RPMI7951 (cell line): ENCODE measurements around the gene SLC49A4. TPM values are rescaled to one million over a fixed set of nuclear protein-coding genes. Genes with fewer than 3 reads are reported as not detected.
A peak's percentile ranks its signal among the peaks of the same experiment; 100 is the strongest.

ENCODE experiments used
- DNase-seq: peaks from one replicate; pipeline ENCODE4 v3.0.0-alpha.2; 2012; ENCODE audit warnings: low read depth
- total RNA-seq: library from RNA; depleted of rRNA; stranded (reverse); fragments of >200 nt; shearing (Covaris generic); gene quantifications from 2 replicates; pipeline ENCODE4 v1.2.3, GENCODE V29; 2014

Gene SLC49A4
- total RNA-seq, 1 experiment from 2014 or later = 10.6 TPM

- peak; percentile 41 for DNase-seq
These were observed 8.8 kb upstream of the SLC49A4 start for GRCh38 chr3:122786066-122786465.

- no peak for DNase-seq
These were observed 7.0 kb upstream of the SLC49A4 start for GRCh38 chr3:122787872-122788271.

GRCh38 chr3:122789585-122790273, 5.1 kb upstream of the SLC49A4 start:
- DNase-seq = no peak

- peak; percentile 91 for DNase-seq
These were observed 1.1 kb upstream of the SLC49A4 start, which contains the start of gene HSPBAP1 for GRCh38 chr3:122793568-122794416. Gene HSPBAP1 (minus strand): TSS chr3:122793831. CDS start chr3:122793680, 151 bp downstream.

- no peak for DNase-seq
These were observed 438 bp upstream of the SLC49A4 start for GRCh38 chr3:122794483-122794778.

GRCh38 chr3:122795674-122796195, 866 bp downstream of the SLC49A4 start:
- DNase-seq = no peak

GRCh38 chr3:122797291-122797690, 2.4 kb downstream of the SLC49A4 start:
- no peak for DNase-seq

GRCh38 chr3:122799322-122799721, 4.5 kb downstream of the SLC49A4 start:
- DNase-seq = no peak

GRCh38 chr3:122800031-122800430, 5.2 kb downstream of the SLC49A4 start:
- DNase-seq = no peak

- DNase-seq = no peak
These were observed 5.9 kb downstream of the SLC49A4 start for GRCh38 chr3:122800706-122801237.

GRCh38 chr3:122802323-122802722, 7.5 kb downstream of the SLC49A4 start:
- DNase-seq = no peak

- no peak for DNase-seq
These were observed 9.1 kb downstream of the SLC49A4 start for GRCh38 chr3:122803977-122804376.

GRCh38 chr3:122810734-122811133, 15.9 kb downstream of the SLC49A4 start:
- no peak for DNase-seq

GRCh38 chr3:122816587-122816986, 21.7 kb downstream of the SLC49A4 start:
- DNase-seq = no peak

- DNase-seq = peak; percentile 53
These were observed 29.9 kb downstream of the SLC49A4 start for GRCh38 chr3:122824465-122825381.

GRCh38 chr3:122825460-122825859, 30.6 kb downstream of the SLC49A4 start:
- no peak for DNase-seq

GRCh38 chr3:122826278-122826677, 31.4 kb downstream of the SLC49A4 start:
- DNase-seq = no peak

GRCh38 chr3:122828281-122828680, 33.4 kb downstream of the SLC49A4 start:
- DNase-seq = no peak

GRCh38 chr3:122835590-122835989, 40.7 kb downstream of the SLC49A4 start:
- DNase-seq = no peak

- no peak for DNase-seq
These were observed 48.7 kb downstream of the SLC49A4 start for GRCh38 chr3:122843604-122844003.

- no peak for DNase-seq
These were observed 62.1 kb downstream of the SLC49A4 start for GRCh38 chr3:122857019-122857418.

GRCh38 chr3:122858373-122858772, 63.5 kb downstream of the SLC49A4 start:
- DNase-seq = peak; percentile 25
